ENCODE data around the gene MYL5. TPM values are rescaled to one million over a fixed set of nuclear protein-coding genes. Genes with fewer than 3 reads are reported as not detected.
A peak's percentile ranks its signal among the peaks of the same experiment; 100 is the strongest.
"Not testable (repeated sequence)": the region's sequence is repeated elsewhere in the genome, so short reads cannot be mapped to it uniquely, and the experiment has no call there.

Gene MYL5
- polyA plus RNA-seq, 2 of the 4 experiments (the other 2 are of a cell fraction): 8.0 to 8.3 TPM

GRCh38 chr4:666822-667544 is 7.4 kb upstream of the MYL5 start (continued):
- TF ChIP-seq HES2 (IDR thresholded peaks at IDR 0.05) (no peak), TFCP2L1 (CRISPR knock-in tag; IDR thresholded peaks at IDR 0.05) (no peak)

- DNase-seq (ENCODE audit: low read depth in 1 of 2, low spot score in 1 of 2): no peak
- no peak overlapping the region for H3K4me3 ChIP-seq
- H3K4me1 ChIP-seq: no peaks in the 10 kb centered on the region
- no peaks in the 10 kb centered on the region for H3K9me3 ChIP-seq
- 36% methylated on average over 8 of the region's 10 CpGs for WGBS (ENCODE audit: missing lambda C conversion rate)
- CTCF ChIA-PET: no interaction called here
- no peak for FAIRE-seq
- POLR2A ChIA-PET: interaction anchor here (0.6 kb wide), 1 partner anchor 170 kb away, joined by 3 read pairs; no protein-coding TSS in a partner anchor
- ATAC-seq: peak; percentile 16 to 19; a peak in 4 of 6 replicates
- H3K4me2 ChIP-seq: no peak overlapping the region
- no peak overlapping the region for H3K27ac ChIP-seq
- TF ChIP-seq ZFP36 (IDR thresholded peaks at IDR 0.05; ENCODE audit: borderline replicate concordance, partially characterized antibody) (no peak), SMC3 (IDR thresholded peaks at IDR 0.05) (no peak), SREBF2 (IDR thresholded peaks at IDR 0.05) (no peak), ZNF302 (CRISPR knock-in tag; IDR thresholded peaks at IDR 0.05) (no peak), RCOR1 (IDR thresholded peaks at IDR 0.05; ENCODE audit: low read depth, low read length) (no peak), HES2 (IDR thresholded peaks at IDR 0.05) (no peak), HOXB5 (CRISPR knock-in tag; IDR thresholded peaks at IDR 0.05) (no peak), MAX (IDR thresholded peaks at IDR 0.05) (no peak), RAD21 (conservative IDR thresholded peaks at IDR 0.05 in 1 of 2, IDR thresholded peaks at IDR 0.05 in 1 of 2) (no peak), EP300 (IDR thresholded peaks at IDR 0.05) (no peak), RARB (CRISPR knock-in tag; IDR thresholded peaks at IDR 0.05) (no peak), KDM5A (IDR thresholded peaks at IDR 0.05) (no peak), ELK1 (IDR thresholded peaks at IDR 0.05; ENCODE audit: low read depth, low read length) (no peak), HDAC2 (IDR thresholded peaks at IDR 0.05) (no peak), EHMT2 (IDR thresholded peaks at IDR 0.05; ENCODE audit: low read depth) (no peak)
- TF ChIP-seq, protein P1, sequence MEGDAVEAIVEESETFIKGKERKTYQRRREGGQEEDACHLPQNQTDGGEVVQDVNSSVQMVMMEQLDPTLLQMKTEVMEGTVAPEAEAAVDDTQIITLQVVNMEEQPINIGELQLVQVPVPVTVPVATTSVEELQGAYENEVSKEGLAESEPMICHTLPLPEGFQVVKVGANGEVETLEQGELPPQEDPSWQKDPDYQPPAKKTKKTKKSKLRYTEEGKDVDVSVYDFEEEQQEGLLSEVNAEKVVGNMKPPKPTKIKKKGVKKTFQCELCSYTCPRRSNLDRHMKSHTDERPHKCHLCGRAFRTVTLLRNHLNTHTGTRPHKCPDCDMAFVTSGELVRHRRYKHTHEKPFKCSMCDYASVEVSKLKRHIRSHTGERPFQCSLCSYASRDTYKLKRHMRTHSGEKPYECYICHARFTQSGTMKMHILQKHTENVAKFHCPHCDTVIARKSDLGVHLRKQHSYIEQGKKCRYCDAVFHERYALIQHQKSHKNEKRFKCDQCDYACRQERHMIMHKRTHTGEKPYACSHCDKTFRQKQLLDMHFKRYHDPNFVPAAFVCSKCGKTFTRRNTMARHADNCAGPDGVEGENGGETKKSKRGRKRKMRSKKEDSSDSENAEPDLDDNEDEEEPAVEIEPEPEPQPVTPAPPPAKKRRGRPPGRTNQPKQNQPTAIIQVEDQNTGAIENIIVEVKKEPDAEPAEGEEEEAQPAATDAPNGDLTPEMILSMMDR (IDR thresholded peaks at IDR 0.05): no peak
- TF ChIP-seq, protein P2, sequence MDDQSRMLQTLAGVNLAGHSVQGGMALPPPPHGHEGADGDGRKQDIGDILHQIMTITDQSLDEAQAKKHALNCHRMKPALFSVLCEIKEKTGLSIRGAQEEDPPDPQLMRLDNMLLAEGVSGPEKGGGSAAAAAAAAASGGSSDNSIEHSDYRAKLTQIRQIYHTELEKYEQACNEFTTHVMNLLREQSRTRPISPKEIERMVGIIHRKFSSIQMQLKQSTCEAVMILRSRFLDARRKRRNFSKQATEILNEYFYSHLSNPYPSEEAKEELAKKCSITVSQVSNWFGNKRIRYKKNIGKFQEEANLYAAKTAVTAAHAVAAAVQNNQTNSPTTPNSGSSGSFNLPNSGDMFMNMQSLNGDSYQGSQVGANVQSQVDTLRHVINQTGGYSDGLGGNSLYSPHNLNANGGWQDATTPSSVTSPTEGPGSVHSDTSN (IDR thresholded peaks at IDR 0.05): no peak
These were observed 6.8 kb upstream of the MYL5 start for GRCh38 chr4:667545-667925.

GRCh38 chr4:668219-668618 is 6.1 kb upstream of the MYL5 start:
- POLR2A ChIA-PET; H3K4me1 ChIP-seq; FAIRE-seq; H3K4me3 ChIP-seq; H3K27ac ChIP-seq; H3K9me3 ChIP-seq; DNase-seq (ENCODE audit: low read depth in 1 of 2, low spot score in 1 of 2); H3K4me2 ChIP-seq; CTCF ChIA-PET; ATAC-seq: not testable (repeated sequence)
- 96% methylated on average over 4 of the region's 6 CpGs for WGBS (ENCODE audit: missing lambda C conversion rate)

- CTCF ChIA-PET; ATAC-seq; H3K4me1 ChIP-seq; H3K4me2 ChIP-seq; H3K9me3 ChIP-seq; H3K27ac ChIP-seq; FAIRE-seq; H3K4me3 ChIP-seq; DNase-seq (ENCODE audit: low read depth in 1 of 2, low spot score in 1 of 2): not testable (repeated sequence)
- POLR2A ChIA-PET: interaction anchor here (0.6 kb wide), 1 partner anchor 217 kb away, joined by 3 read pairs; no protein-coding TSS in a partner anchor
- 93% methylated on average over 11 of the region's 11 CpGs for WGBS (ENCODE audit: missing lambda C conversion rate)
These were observed 4.4 kb upstream of the MYL5 start for GRCh38 chr4:669806-670559.
